HG03354 (cell line): ENCODE data around the gene H1-8.
"Not testable (repeated sequence)": the region's sequence is repeated elsewhere in the genome, so short reads cannot be mapped to it uniquely, and the experiment has no call there.

ENCODE experiments used
- ATAC-seq: cut with Tn5 transposase; IDR thresholded peaks from one replicate; pipeline ENCODE4 v1.9.1; 2021; ENCODE audit warnings: mild to moderate bottlenecking; ENCODE audit not compliant: unreplicated experiment, poor library complexity, severe bottlenecking

Gene H1-8

DNA sequence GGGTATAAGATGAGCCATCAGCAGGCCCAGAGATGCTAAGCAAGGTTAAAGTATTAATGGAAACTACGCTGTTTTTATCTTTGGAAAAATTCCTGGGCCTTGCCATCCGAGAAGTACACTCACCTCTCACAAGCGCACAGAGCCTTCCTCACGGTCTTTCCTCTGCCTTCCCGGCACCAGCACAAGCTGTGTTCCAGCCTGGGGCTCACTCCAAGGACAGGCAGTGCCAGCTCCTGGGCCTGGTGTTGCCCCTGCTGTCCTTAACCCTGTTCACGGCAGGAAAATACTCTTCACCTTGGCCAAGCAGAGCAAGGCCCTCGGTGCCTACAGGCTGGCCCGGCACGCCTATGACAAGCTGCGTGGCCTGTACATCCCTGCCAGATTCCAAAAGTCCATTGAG, 28.9 kb upstream of the H1-8 start:
- ATAC-seq = no peak

DNA sequence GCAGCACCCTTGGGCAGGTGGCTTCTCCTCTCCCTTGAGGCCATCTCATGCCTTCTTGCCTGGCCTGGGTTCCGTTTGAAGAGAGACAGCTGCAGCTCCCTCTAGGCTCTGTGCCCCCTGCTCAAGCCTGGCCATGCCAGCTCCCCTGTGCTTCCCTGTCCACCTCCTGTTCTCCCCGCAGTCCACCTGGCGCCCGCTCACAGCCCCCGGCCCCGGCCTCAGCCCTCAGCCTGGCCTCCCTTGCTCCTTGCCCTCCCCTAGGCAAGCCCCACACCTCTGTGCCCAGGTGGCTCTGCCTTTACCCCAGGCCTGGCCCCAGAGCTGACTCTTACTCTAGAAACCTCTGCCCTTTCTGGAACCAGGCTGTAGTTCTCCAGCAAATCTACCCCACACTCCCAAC, 28.4 kb upstream of the H1-8 start:
- ATAC-seq = no peak

DNA sequence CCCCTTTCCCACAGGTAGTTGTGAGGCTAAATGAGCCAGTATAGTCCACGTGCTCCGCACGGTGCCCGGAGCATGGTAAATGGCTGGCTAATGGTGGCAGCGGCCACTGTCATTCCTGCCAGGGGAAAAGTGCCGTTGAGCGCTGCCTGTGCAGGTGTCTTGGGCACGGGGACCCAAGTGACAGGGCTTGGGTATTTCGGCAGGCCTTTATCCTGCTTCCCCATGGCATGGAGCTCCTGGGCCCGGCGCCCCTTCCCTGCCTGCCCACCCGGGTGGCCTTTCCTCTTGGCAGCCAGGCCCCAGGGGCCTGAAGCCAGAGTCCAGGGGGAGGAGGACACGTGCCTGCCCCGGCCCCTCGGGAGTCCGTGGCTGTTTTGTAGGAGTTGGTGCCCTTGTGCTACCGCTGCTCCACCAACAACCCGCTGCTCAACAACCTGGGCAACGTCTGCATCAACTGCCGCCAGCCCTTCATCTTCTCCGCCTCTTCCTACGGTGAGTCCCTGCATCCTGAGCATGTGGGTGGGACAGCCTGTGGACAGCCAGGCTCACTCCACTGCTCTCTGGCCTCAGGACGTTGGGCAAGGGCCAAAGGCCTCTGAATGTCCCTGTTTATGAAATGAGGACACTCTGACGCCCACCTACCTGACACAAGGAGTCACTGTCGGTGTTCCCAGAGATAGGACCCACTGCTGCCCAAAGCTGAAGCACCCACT, 27.7 kb upstream of the H1-8 start:
- ATAC-seq = not testable (repeated sequence)

DNA sequence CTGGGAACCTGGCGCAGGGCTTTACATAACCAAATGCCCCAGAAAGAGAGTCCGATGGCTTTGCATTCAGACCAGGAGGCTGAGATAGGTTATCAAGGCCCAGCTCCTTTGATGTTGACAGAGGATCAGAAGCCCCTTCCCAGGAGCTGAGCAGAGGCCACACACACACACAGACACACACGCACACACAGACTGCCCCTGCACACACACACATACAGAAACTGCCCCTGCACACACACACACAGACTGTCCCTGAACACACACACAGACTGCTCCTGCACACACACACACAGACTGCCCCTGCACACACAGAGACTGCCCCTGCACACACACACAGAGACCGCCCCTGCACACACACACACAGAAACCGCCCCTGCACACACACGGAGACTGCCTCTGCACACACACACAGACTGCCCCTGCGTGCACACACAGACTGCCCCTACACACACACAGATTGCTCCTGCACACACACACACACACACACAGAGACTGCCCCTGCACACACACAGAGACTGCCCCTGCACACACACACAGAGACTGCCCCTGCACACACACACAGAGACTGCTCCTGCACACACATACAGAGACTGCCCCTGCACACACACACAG, 27.0 kb upstream of the H1-8 start:
- not testable (repeated sequence) for ATAC-seq

DNA sequence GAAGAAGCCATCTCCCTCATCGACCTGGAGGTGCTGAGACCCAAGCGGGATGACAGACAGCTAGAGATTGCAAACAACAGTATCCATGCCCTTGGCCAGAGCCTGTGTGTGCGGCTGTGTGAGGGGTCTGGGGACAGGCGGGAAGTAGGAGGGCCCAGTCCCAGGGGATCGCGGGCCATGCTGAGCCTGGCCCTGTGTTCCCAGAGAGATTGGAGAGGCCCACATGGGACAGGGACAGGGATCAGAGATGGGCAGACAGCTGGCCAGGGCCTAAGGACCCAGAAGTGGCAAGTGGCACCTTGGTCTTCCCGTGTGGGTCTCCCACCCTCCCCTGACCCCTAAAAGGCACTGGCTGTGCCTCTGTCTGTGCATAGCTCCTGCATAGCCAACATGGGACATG, 25.5 kb upstream of the H1-8 start:
- no peak for ATAC-seq

DNA sequence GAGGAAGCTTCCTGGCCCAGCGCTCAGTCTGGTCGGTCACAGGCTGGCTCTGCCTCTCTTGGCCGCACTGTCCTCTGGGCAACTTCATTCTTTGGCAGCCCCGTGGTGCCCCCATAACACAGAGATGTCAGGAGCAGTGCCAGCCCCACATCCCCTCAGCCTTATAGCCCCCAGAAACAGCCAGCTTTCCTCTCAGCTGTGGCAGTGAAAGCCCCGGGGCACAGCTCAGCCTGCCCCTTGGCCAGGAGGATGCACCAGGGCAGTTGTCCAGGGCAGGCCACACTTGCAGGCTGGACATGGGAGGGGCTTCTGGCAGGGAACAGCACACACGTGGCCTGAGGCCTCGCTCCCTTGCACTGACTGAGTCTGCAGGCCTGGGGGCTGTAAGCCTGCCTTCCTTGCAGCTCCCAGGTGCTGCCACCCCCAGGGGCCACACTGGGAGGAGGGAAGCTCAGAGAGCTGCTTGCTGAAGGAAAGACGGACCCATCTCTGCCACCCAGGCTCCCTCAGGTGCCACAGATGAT, 24.9 kb upstream of the H1-8 start:
- ATAC-seq = no peak

DNA sequence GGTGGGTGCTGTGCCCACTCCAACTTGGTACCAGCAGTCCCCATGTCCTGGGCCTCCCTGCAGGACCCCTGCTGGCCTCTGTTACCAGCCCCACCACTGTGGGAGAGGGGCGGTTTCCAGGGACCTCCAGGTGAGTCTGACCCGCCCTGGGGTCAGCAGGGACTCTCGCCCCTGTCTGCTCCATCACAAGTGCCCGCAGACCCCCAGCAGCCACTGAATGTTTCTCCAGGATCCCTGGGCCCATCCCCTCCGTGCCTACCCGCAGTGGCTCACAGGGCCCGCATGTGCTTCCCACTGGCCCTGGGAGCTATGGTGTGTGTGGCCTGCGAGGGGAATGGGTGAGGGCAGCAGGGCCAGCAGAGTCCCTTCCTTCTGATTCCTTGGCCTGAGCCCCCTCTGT, 24.4 kb upstream of the H1-8 start:
- no peak for ATAC-seq

DNA sequence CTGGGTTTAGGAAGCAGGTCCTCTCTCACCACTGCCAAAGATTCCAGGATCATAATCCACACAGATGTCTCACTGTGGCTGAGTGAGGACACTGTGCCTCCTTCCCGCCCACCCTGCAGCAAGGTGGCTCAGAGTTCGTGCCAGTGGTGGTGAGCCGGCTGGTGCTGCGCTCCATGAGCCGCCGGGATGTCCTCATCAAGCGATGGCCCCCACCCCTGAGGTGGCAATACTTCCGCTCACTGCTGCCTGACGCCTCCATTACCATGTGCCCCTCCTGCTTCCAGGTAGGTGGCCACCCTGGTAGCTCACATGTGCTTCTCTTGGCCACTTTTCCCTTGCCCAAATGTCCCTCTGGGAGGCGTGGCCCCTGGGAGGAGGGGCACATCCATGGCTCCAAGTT, 23.5 kb upstream of the H1-8 start:
- no peak for ATAC-seq

DNA sequence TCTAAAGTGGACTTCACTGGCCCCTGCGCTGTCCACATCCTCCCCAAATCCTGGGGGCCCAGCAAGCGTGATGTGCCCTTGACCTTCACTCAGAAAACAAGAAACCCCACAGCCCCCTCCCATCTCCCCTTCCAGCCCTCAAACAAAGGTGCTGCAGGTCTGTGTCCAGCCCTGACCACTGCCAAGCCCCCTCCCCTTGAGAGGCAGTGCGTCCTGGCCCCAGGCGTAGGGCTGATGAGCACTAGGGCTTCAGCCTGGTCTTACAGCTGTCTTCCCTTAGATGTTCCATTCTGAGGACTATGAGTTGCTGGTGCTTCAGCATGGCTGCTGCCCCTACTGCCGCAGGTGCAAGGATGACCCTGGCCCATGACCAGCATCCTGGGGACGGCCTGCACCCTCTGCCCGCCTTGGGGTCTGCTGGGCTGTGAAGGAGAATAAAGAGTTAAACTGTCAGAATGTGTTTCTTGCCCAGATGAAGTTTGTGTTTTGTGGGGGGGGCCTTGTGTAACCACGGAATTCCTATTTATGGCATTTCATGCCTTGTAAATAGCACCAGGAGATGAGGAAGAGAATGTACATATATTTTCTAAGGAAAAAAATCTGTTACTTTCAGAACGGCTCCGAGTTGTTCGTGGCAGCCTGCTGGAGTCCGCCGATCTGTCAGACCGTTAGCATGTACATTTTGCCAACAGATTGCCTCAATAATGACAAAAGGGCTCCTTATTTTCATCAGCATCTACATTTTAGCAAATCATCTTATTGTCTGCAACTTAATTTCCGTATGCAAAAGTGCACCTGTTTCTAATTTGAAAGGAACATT, 22.9 kb upstream of the H1-8 start:
- no peak for ATAC-seq

DNA sequence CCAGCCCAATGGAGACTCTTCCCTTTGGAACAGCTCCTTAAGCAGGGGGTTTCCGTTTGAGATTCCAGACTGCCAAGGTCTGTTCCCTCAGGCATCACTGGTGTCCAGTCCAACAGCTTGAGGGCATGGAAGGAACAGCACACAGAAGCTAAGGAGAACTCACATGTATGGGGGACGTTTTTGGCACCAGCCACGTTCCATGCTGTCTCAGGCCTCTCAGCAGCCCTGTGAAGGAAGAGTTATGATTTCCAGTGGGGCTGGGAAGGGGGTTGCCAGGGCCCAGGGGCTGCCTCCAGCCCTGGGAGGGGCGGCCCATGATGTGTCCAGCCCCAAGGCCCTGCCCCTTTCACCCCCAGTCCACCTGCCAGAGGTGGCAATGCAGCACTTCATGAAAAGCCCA, 22.0 kb upstream of the H1-8 start:
- no peak for ATAC-seq

DNA sequence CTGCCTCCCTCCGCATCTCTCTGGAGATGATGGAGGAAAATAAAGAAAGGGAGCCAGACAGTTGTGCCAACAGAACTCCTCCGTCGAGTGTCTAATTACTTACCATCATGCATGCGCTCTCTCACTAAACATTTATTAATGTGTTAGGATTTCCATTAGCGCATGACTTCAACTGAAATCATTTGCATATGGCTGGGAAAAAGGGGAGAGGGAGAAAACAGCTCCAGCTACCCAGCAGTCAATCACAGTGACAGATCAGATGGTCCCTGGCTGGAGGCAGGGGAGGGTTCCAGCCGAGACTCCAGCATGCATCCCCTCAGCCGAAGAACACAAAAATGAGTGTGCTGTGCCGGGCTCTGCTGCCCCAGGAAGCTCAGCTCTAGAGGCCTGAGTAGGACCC, 21.4 kb upstream of the H1-8 start:
- no peak for ATAC-seq

DNA sequence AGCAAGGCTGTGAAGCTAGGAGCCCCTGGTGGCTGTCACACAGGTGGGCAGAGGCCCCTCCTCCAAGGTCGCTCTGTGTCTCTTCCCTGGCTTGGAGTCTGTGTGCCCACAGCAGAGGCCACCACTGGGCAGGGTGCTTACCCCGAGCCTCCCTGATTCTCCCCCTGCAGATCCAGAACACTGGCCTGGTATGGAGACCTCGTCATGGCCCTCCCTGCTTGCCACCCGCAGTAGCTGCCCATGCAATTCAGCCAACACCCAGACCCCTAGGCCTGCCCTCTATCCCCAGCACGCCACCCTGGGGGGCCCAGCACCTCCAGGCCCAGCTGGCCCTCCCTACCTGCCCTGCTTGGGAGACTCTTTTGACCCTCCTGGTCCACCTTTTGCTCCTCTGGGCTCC, 20.0 kb upstream of the H1-8 start:
- no peak for ATAC-seq

DNA sequence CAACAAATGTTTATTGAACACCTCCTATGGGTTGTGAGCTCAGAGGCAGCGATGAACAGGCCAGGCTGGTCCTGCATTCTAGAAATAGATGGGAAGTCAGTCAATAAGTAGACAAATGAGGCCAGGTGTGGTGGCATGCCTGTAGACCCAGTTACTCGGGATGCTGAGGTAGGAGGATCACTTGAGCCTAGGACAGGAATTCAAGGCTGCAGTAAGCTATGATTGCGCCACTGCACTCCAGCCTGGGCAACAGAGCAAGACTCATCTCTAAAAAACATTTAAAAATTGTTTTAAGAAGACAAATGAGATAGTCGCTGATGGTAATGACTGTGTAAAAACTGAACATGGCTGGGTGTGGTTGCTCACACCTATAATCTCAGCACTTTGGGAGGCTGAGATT, 18.9 kb upstream of the H1-8 start:
- ATAC-seq = no peak

DNA sequence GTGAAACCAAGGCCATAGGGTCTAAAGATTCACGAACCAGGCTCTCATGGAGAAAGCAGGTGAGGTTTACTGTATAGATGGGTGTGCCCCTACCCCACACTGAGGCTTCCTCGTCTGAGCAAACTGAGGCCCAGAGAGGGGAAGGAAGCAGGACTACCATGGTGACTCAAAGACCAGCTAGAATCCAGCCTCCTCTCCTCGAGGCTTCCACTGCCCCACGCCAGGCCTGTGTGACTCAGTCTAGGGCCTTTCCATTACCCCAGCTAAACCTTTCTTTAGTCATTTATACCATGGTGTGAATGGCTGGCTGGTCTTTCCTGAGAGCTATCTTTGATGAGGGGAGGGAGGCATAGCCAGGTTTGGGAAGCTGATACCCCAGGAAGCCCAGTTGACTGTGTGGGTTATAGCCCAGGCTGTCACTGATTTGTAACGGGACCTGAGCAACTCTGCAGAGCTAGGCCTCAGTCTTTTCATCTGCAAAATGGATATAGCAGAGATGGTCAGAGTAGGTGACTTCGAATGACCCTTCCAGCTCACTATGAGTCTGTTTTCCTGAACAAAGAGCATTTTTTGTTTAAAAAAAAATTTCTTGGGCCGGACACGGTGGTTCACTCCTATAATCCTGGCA, 17.5 kb upstream of the H1-8 start:
- no peak for ATAC-seq

DNA sequence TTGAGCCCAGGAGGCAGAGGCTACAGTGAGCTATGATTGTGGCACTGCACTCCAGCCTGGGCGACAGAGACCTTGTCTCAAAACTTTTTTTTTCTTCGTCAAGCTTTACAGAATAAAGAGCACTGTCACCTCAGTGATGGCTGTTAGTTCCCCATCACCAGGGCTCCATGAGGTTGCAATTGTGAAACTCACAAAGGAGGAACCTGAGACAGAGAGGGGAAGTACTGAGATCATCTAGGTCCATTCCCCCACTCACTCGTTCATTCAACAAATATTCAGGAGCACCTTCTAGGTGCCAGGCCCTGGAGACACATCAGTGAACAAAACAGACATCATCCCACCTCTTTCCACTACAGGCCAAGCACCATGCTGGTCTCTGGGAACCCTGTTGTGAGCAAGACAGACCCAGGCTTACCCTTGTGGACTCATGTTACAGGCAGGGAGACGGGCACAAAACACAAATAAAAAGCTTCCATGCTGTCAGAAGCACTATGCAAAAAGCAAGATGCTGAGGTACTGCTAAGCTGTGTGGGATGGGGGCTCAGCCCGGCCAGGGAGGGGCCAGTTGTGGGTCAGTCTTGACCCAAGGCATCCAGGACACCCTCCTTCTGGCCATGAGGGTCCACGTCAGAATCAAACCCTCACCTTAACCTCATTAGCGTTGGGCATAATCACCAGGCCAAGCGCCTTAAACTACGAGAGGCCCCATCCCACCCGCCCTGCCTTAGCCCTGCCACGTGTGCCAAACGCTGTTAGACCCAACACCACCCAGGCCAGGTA, 16.7 kb upstream of the H1-8 start:
- peak; percentile 91 for ATAC-seq

DNA sequence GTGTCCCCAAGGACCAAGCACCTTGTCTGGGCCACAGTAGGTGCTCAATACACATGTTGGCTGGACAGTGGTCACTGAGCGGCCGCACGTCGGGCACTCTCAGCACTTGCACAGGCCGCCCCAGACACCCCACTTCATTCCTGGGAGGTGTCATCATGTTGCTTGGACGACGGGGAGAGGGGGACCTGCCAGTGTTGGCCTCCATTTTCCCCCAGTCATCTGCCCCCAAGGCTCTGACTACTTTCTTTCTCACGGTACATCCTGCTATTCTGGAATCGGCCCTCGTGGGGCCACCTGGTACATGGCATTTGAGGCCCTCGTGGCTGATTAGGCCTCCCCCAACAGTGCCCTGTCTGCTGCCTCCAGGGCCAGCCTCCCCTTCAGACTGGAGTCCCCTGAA, 15.7 kb upstream of the H1-8 start:
- no peak for ATAC-seq

DNA sequence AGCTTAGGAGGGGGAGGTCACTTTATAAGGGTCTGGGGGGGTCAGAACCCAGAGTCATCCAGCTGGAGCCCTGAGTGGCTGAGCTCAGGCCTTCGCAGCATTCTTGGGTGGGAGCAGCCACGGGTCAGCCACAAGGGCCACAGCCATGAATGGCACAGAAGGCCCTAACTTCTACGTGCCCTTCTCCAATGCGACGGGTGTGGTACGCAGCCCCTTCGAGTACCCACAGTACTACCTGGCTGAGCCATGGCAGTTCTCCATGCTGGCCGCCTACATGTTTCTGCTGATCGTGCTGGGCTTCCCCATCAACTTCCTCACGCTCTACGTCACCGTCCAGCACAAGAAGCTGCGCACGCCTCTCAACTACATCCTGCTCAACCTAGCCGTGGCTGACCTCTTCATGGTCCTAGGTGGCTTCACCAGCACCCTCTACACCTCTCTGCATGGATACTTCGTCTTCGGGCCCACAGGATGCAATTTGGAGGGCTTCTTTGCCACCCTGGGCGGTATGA, 14.3 kb upstream of the H1-8 start, which contains the start of gene RHO:
Gene RHO (plus strand): TSS at position 51 of the 512 bp plus-strand sequence. CDS start 95 bp downstream, at position 146.
- ATAC-seq = no peak

DNA sequence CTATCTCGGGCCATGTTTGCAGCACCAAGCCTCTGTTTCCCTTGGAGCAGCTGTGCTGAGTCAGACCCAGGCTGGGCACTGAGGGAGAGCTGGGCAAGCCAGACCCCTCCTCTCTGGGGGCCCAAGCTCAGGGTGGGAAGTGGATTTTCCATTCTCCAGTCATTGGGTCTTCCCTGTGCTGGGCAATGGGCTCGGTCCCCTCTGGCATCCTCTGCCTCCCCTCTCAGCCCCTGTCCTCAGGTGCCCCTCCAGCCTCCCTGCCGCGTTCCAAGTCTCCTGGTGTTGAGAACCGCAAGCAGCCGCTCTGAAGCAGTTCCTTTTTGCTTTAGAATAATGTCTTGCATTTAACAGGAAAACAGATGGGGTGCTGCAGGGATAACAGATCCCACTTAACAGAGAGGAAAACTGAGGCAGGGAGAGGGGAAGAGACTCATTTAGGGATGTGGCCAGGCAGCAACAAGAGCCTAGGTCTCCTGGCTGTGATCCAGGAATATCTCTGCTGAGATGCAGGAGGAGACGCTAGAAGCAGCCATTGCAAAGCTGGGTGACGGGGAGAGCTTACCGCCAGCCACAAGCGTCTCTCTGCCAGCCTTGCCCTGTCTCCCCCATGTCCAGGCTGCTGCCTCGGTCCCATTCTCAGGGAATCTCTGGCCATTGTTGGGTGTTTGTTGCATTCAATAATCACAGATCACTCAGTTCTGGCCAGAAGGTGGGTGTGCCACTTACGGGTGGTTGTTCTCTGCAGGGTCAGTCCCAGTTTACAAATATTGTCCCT, 13.4 kb upstream of the H1-8 start:
- ATAC-seq = no peak
